CD14-positive monocyte (primary cell): ENCODE data around the gene HS3ST2. TPM values are rescaled to one million over a fixed set of nuclear protein-coding genes. Genes with fewer than 3 reads are reported as not detected.

Experiments used
- DNase-seq, 3 donors: peaks; one replicate each; pipeline ENCODE4 v3.0.0-alpha.2; 2011 to 2022
- H2AFZ ChIP-seq: 2 replicates; pipeline ENCODE4 v1.6.0; 2012; ENCODE audit warnings: mild to moderate bottlenecking, low read depth, low read length, inconsistent platforms; ENCODE audit not compliant: insufficient read depth, poor library complexity, severe bottlenecking
- H3K27ac ChIP-seq, 2 donors: 1 replicate in 1 of 2; 2 replicates in 1 of 2; pipeline ENCODE4 v1.5.1; 2012 to 2013; ENCODE audit warnings: low read length in 2 of 2, control low read depth in 1 of 2, inconsistent platforms in 1 of 2, low read depth in 1 of 2, mild to moderate bottlenecking in 1 of 2
- H3K27me3 ChIP-seq, 2 donors: one replicate each; pipeline versions ENCODE4 v1.6.0 to v1.6.1; 2011 to 2013; ENCODE audit warnings: low read length in 2 of 2; ENCODE audit not compliant: control insufficient read depth in 2 of 2, insufficient read depth in 2 of 2
- H3K36me3 ChIP-seq, 2 donors: replicated peaks in 1 of 2; 1 replicate in 1 of 2; 2 replicates in 1 of 2; pipeline versions ENCODE4 v1.5.1 to v1.6.1; 2012 to 2013; ENCODE audit warnings: low read length in 2 of 2, control low read depth in 1 of 2, inconsistent platforms in 1 of 2, mild to moderate bottlenecking in 1 of 2; ENCODE audit not compliant: insufficient read depth in 2 of 2, control insufficient read depth in 1 of 2
- H3K4me1 ChIP-seq, 2 donors: 1 replicate in 1 of 2; 2 replicates in 1 of 2; pipeline versions ENCODE4 v1.5.1 to v1.6.1; 2012 to 2013; ENCODE audit warnings: low read length in 2 of 2, control low read depth in 1 of 2, inconsistent platforms in 1 of 2, mild to moderate bottlenecking in 1 of 2, moderate library complexity in 1 of 2; ENCODE audit not compliant: insufficient read depth in 2 of 2, control insufficient read depth in 1 of 2
- H3K4me2 ChIP-seq: replicated peaks from 2 replicates; pipeline ENCODE3; 2012; ENCODE audit warnings: low read length, moderate library complexity, mild to moderate bottlenecking; ENCODE audit not compliant: poor library complexity, severe bottlenecking; ENCODE audit errors: extremely low read depth
- H3K4me3 ChIP-seq, 3 experiments: fragments of 200-600 bp in 1 of 3; sonication (generic) in 1 of 3; replicated peaks in 1 of 3; 1 replicate in 2 of 3; 2 replicates in 1 of 3; pipeline ENCODE4 v1.5.1; 2011 to 2013; ENCODE audit warnings: low read length in 3 of 3, mild to moderate bottlenecking in 3 of 3, control low read depth in 2 of 3, low read depth in 2 of 3, inconsistent platforms in 1 of 3, moderate library complexity in 1 of 3
- H3K79me2 ChIP-seq: 2 replicates; pipeline ENCODE4 v1.6.0; 2012; ENCODE audit warnings: mild to moderate bottlenecking, control low read depth, inconsistent platforms, low read length, moderate library complexity; ENCODE audit not compliant: insufficient read depth
- H3K9ac ChIP-seq: 2 replicates; pipeline ENCODE4 v1.6.0; 2017; ENCODE audit warnings: low read length, mild to moderate bottlenecking; ENCODE audit not compliant: insufficient read depth, poor library complexity, severe bottlenecking
- H3K9me3 ChIP-seq, 2 donors: replicated peaks in 1 of 2; 1 replicate in 1 of 2; 2 replicates in 1 of 2; pipeline versions ENCODE4 v1.5.1 to v1.6.1; 2012 to 2013; ENCODE audit warnings: low read length in 2 of 2, control low read depth in 1 of 2; ENCODE audit not compliant: control insufficient read depth in 1 of 2, insufficient read depth in 1 of 2
- H4K20me1 ChIP-seq: 2 replicates; pipeline ENCODE4 v1.6.0; 2012; ENCODE audit warnings: mild to moderate bottlenecking, low read length, control low read depth, moderate library complexity; ENCODE audit not compliant: insufficient read depth
- H3K27ac Mint-ChIP-seq, 7 donors: one replicate each; pipeline ENCODE4 v1.8.0; 2020; ENCODE audit warnings: mild to moderate bottlenecking in 7 of 7, mixed read lengths in 7 of 7, moderate library complexity in 6 of 7, inconsistent platforms in 2 of 7
- H3K27me3 Mint-ChIP-seq, 3 donors: one replicate each; pipeline ENCODE4 v1.8.0; 2021 to 2022; ENCODE audit warnings: low read depth in 3 of 3, mild to moderate bottlenecking in 3 of 3, mixed read lengths in 3 of 3, moderate library complexity in 3 of 3, inconsistent platforms in 1 of 3
- H3K36me3 Mint-ChIP-seq, 2 donors: one replicate each; pipeline ENCODE4 v1.8.0; 2020; ENCODE audit warnings: mixed read lengths in 2 of 2, inconsistent platforms in 1 of 2, mild to moderate bottlenecking in 1 of 2
- H3K4me1 Mint-ChIP-seq: one replicate; pipeline ENCODE4 v1.8.0; 2020; ENCODE audit warnings: mild to moderate bottlenecking, mixed read lengths
- H3K4me3 Mint-ChIP-seq, 2 donors: one replicate each; pipeline ENCODE4 v1.8.0; 2020; ENCODE audit warnings: mild to moderate bottlenecking in 2 of 2, mixed read lengths in 2 of 2, moderate library complexity in 1 of 2
- H3K9me3 Mint-ChIP-seq, 7 donors: one replicate each; pipeline ENCODE4 v1.8.0; 2020 to 2022; ENCODE audit warnings: mixed read lengths in 7 of 7, mild to moderate bottlenecking in 6 of 7, moderate library complexity in 6 of 7, inconsistent platforms in 2 of 7
- WGBS: methylation state at CpG from one replicate; pipeline ENCODE4 v1.1.5; 2013; ENCODE audit warnings: missing lambda C conversion rate; ENCODE audit not compliant: insufficient coverage; 5-methylcytosine and 5-hydroxymethylcytosine counted together
- intact Hi-C, 2 donors: fragments of 100-400 bp; cut with micrococcal nuclease; formaldehyde crosslinking; loops; one replicate each; pipeline versions ENCODE4 v1.15.0 to v1.15.1; 2023
- polyA plus RNA-seq, 3 donors: library from polyadenylated mRNA; depleted of rRNA in 1 of 3; unstranded in 2 of 3; stranded (reverse) in 1 of 3; fragments of 300-500 nt in 2 of 3; fragments of >200 nt in 1 of 3; fragmentation: Illumina TruSeq in 2 of 3; gene quantifications; 1 replicate in 2 of 3; 2 replicates in 1 of 3; pipeline ENCODE4 v1.2.3, GENCODE V29; 2012 to 2021
- TF ChIP-seq, protein P1 (sequence below): fragments of 200-600 bp; IDR thresholded peaks from one replicate; pipeline ENCODE4 v1.8.0; 2022; ENCODE audit warnings: antibody characterized with exemption, mild to moderate bottlenecking

HS3ST2 gene
- polyA plus RNA-seq, 3 donors: not detected

DNA sequence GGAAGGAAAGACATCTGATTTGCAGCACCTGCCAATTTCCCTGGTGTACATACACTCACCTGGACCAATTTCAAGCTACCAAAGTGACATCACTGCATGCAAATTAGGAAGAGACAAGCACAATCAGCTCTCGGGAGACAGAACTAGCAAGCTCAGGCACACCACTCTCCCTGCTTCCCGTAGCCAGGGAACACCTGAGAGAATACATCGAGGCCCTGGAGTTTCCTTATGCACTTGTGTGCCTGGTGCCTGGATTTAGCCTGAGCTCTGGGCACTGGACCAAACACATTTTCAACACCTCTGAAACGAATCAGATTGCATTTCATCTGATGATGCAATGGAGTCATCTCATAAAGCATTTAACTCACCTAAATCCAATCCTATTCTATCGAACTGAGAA lies 110.5 kb downstream of the HS3ST2 start:
- Histone ChIP-seq H3K9ac (no peak overlapping the region), H3K4me3 (no peak overlapping the region), H3K27me3 (peaks cover 3 to 6% of the 10 kb centered on the region in 2 donors), H3K36me3 (no peaks in the 10 kb centered on the region), H3K9me3 (no peaks in the 10 kb centered on the region), H4K20me1 (no peaks in the 10 kb centered on the region), H3K27ac (no peak overlapping the region), H2AFZ (no peak overlapping the region), H3K4me1 (no peaks in the 10 kb centered on the region), H3K79me2 (no peaks in the 10 kb centered on the region), H3K4me2 (no peak overlapping the region)
- TF ChIP-seq, protein P1, sequence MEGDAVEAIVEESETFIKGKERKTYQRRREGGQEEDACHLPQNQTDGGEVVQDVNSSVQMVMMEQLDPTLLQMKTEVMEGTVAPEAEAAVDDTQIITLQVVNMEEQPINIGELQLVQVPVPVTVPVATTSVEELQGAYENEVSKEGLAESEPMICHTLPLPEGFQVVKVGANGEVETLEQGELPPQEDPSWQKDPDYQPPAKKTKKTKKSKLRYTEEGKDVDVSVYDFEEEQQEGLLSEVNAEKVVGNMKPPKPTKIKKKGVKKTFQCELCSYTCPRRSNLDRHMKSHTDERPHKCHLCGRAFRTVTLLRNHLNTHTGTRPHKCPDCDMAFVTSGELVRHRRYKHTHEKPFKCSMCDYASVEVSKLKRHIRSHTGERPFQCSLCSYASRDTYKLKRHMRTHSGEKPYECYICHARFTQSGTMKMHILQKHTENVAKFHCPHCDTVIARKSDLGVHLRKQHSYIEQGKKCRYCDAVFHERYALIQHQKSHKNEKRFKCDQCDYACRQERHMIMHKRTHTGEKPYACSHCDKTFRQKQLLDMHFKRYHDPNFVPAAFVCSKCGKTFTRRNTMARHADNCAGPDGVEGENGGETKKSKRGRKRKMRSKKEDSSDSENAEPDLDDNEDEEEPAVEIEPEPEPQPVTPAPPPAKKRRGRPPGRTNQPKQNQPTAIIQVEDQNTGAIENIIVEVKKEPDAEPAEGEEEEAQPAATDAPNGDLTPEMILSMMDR: no peak
- Mint-ChIP-seq H3K4me3 (no peak overlapping the region), H3K4me1 (no peaks in the 10 kb centered on the region), H3K27me3 (peaks cover 2 to 6% (median 6%) of the 10 kb centered on the region in 3 donors), H3K9me3 (peaks cover 0 to 7% (median 0%) of the 10 kb centered on the region in 7 donors), H3K36me3 (no peaks in the 10 kb centered on the region), H3K27ac (no peak overlapping the region)
- DNase-seq: no peak
- intact Hi-C loops: no loop called here
- 81% methylated on average over 3 of the region's 5 CpGs for WGBS

DNA sequence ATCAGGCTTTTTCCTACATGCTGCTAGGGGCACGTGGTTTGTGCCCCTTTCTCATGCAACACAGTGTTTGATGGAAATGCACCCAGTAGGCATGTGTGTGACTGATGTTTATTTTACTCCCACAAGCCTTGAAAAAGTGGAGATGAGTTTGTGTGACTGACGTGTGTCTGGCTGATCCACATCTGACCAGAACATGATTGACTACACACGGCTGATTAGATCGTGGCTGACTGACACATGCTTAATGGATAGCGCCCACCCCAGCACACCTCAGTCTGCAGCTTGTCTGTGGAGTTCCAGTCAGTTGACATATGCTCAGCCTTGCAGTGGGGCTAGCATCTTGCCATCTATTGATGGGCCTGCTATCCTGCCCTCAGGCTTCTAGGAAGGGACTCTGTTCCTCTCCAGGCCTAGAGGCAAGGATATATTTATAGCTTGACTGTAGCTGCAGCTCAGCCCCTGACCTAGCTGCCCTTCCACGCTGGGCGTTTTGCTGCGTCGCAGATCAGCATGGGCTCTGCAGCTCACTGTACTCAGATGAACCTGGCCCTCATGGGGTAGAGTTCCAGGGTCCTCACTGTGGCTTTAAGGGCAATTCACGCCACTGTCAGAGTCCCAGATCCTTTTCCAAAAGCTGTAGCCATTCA lies 112.3 kb downstream of the HS3ST2 start:
- Mint-ChIP-seq H3K9me3 (peaks cover 0 to 7% (median 0%) of the 10 kb centered on the region in 7 donors), H3K27me3 (peaks cover 2 to 14% (median 9%) of the 10 kb centered on the region in 3 donors), H3K4me1 (no peaks in the 10 kb centered on the region), H3K27ac (no peak overlapping the region), H3K36me3 (no peaks in the 10 kb centered on the region), H3K4me3 (no peak overlapping the region)
- H3K4me2 ChIP-seq: no peak overlapping the region
- no peaks in the 10 kb centered on the region for H3K36me3 ChIP-seq
- WGBS: 83% methylated on average over 8 of the region's 10 CpGs
- no peak overlapping the region for H2AFZ ChIP-seq
- no peaks in the 10 kb centered on the region for H3K4me1 ChIP-seq
- intact Hi-C loops: no loop called here
- no peaks in the 10 kb centered on the region for H3K79me2 ChIP-seq
- no peak overlapping the region for H3K9ac ChIP-seq
- H3K27ac ChIP-seq: no peak overlapping the region
- no peak overlapping the region for H3K4me3 ChIP-seq
- no peaks in the 10 kb centered on the region for H4K20me1 ChIP-seq
- TF ChIP-seq, protein P1: no peak
- no peaks in the 10 kb centered on the region for H3K9me3 ChIP-seq
- no peak for DNase-seq
- peaks cover 3 to 6% of the 10 kb centered on the region in 2 donors for H3K27me3 ChIP-seq
